RWPE1 (cell line): Measurements from ENCODE around the gene QRICH2.
A peak's percentile ranks its signal among the peaks of the same experiment; 100 is the strongest.
"Not testable (repeated sequence)": the region's sequence is repeated elsewhere in the genome, so short reads cannot be mapped to it uniquely, and the experiment has no call there.

Experiments used
- CTCF ChIA-PET: fragments of 350-600 bp; sonication (Branson Sonifier 250); formaldehyde crosslinking; extraction: SDS; loops from one replicate; lab custom pipeline; 2021; lab: Yijun Ruan, JAX
- POLR2A ChIA-PET: fragments of 400-600 bp; formaldehyde crosslinking; extraction: SDS; loops from one replicate; lab custom pipeline; 2020; ENCODE audit warnings: antibody characterized with exemption; ENCODE audit not compliant: low non-redundant PET; lab: Yijun Ruan, JAX
- DNase-seq: peaks from one replicate; pipeline ENCODE4 v3.0.0; 2012; ENCODE audit warnings: low spot score
- H3K27ac ChIP-seq: fragments of 450-650 bp; 2 replicates; pipeline ENCODE4 v1.5.1; 2017
- CTCF ChIP-seq: fragments of 450-650 bp; conservative IDR thresholded peaks from 2 replicates; pipeline ENCODE4 v1.5.1; 2017; ENCODE audit warnings: low read depth, mild to moderate bottlenecking

QRICH2 gene

GRCh38 chr17:76353599-76354316 lies 45.7 kb upstream of the QRICH2 start, which contains the start of gene PRPSAP1:
TSS of gene PRPSAP1 (minus strand) at chr17:76353916. CDS start at chr17:76353703, 213 bp downstream.
- ChIA-PET CTCF (interaction anchor here (0.6 to 2.7 kb wide), 9 partner anchors 11 to 95 kb away, joined by 3 to 15 read pairs (median 4); no protein-coding TSS in a partner anchor), POLR2A (interaction anchor here (0.5 to 1.9 kb wide), 2 partner anchors 30 to 225 kb away, joined by 3 to 12 read pairs; partner anchors contain the start of gene SPHK1)
- no peak for TF ChIP-seq CTCF
- peak within 1 kb of the TSS; percentile 92 for H3K27ac ChIP-seq
- peak; percentile 90 for DNase-seq

- TF ChIP-seq CTCF: no peak
- peak; percentile 62 for DNase-seq
- CTCF ChIA-PET: interaction anchor here (0.6 to 2.7 kb wide), 8 partner anchors 12 to 73 kb away, joined by 3 to 15 read pairs (median 4); no protein-coding TSS in a partner anchor
- peak overlapping the region; percentile 92 for H3K27ac ChIP-seq
- POLR2A ChIA-PET: interaction anchor here (0.5 to 1.9 kb wide), 2 partner anchors 31 to 224 kb away, joined by 3 to 12 read pairs; partner anchors contain the start of gene SPHK1
These were observed 45.0 kb upstream of the QRICH2 start for GRCh38 chr17:76353004-76353598.

GRCh38 chr17:76351526-76352071 lies 43.5 kb upstream of the QRICH2 start:
- ChIA-PET POLR2A (no interaction called here), CTCF (interaction anchor here (0.7 to 2.7 kb wide), 4 partner anchors 9 to 389 kb away, joined by 4 to 15 read pairs (median 4); no protein-coding TSS in a partner anchor)
- DNase-seq: no peak
- peak overlapping the region; percentile 55 for H3K27ac ChIP-seq
- TF ChIP-seq CTCF: no peak

- ChIA-PET CTCF (no interaction called here), POLR2A (no interaction called here)
- TF ChIP-seq CTCF: no peak
- H3K27ac ChIP-seq: peak overlapping the region; percentile 55
- no peak for DNase-seq
These were observed 42.4 kb upstream of the QRICH2 start for GRCh38 chr17:76350463-76350862.

- H3K27ac ChIP-seq: 0 out of 2 replicates have a peak overlapping the region, but pooled peaks have one; percentile 13
- CTCF ChIA-PET, POLR2A ChIA-PET, DNase-seq: not testable (repeated sequence)
These were observed 38.9 kb upstream of the QRICH2 start for GRCh38 chr17:76346936-76347335.

GRCh38 chr17:76345377-76345974 lies 37.4 kb upstream of the QRICH2 start:
- no peak for DNase-seq
- CTCF ChIA-PET: interaction anchor here (0.6 to 0.9 kb wide), 3 partner anchors 19 to 193 kb away, joined by 3 to 4 read pairs (median 3); no protein-coding TSS in a partner anchor

More at GRCh38 chr17:76345377-76345974, 37.4 kb upstream of the QRICH2 start:
- TF ChIP-seq CTCF: no peak
- POLR2A ChIA-PET: no interaction called here
- H3K27ac ChIP-seq: peak overlapping the region; percentile 53
